GM19023 (cell line): ENCODE measurements around the gene SDHA.
"Not testable (repeated sequence)": the region's sequence is repeated elsewhere in the genome, so short reads cannot be mapped to it uniquely, and the experiment has no call there.

ENCODE experiments used
- ATAC-seq: cut with Tn5 transposase; IDR thresholded peaks from one replicate; pipeline ENCODE4 v1.9.1; 2021; ENCODE audit warnings: mild to moderate bottlenecking, moderate library complexity; ENCODE audit not compliant: unreplicated experiment

Gene SDHA

DNA sequence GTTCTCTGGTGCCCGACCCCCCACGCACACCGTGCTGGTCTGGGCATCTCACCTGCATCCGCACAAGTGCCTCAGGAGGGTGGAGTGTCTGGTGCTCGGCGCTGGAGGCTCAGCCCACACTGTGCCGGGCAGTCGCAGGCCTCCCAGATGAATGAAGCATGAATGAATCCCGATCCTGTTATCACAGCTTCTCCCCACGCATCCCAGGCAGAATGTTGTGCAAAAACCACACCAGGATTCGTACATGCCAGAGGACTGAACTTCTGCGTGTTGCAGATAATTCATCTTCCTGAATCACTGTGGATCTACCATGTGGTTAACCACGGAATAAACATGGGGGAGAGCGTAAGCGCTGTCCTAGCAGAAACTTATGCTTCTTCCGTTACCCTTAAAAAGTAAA lies 78.8 kb downstream of the SDHA start:
- ATAC-seq = not testable (repeated sequence)

DNA sequence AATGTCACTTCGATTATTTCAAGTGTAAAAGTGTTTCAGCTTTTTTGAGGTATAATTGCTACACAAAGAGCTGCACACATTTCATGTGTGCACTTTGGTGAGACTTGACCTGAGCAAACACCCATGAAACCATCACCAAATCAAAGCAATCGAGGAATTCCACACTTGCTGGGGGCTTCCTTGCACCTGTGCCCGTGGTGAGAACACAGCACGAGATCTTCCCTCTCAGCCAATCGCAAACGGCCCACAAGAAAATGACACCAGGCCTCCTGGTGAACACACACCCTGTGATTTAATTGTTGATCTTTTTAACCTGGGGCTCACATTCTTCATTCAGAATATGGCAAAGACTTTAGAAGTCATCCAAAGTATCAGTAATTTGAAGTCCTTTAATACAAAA lies 79.3 kb downstream of the SDHA start:
- ATAC-seq = not testable (repeated sequence)

DNA sequence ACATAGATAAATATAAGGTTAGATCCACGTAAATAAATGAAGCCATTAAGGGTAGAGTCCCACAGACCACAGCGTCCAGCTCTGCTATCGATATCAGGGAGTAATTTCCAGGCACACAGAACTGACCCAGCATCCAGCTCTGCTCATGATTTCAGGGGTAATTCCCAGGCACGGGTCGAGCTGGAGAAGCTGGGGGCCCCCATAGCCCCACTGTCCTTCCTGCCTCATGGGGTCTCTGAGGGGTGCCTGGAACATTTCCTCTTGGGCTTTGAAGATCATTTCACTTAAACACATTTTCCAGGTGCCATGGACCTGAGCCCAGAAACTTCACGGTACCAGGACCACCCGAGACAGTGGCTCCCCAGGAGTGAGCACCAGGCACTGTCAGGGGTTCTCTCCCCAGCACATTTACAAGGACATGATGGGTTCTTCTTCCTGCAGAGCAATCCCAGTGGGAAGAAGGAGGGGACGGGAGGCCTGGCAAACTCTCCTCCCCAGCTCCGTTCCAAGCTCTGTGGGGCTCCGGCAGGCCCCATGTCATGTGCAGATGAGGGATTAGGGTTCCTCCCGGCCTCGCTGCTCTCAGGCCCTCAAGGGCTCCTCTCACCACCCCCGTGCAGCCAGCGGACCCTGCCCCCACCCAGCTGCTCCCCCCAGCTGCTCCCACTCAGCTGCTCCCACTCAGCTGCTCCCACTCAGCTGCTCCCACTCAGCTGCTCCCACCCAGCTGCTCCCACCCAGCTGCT lies 80.0 kb downstream of the SDHA start:
- ATAC-seq = not testable (repeated sequence)

DNA sequence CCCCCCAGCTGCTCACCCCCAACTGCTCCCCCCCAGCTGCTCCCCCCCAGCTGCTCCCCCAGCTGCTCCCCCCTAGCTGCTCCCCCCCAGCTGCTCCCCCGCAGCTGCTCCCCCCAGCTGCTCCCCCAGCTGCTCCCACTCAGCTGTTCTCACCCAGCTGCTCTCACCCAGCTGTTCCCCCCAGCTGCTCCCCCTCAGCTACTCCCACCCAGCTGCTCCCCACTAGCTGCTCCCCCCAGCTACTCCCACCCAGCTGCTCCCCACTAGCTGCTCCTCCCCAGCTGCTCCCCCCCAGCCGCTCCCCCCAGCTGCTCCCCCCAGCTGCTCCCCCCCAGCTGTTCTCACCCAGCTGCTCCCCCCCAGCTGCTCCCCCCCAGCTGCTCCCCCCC lies 80.6 kb downstream of the SDHA start:
- ATAC-seq = no peak

- not testable (repeated sequence) for ATAC-seq
Measured at GRCh38 chr5:299921-300320, 81.8 kb downstream of the SDHA start.

GRCh38 chr5:300691-301435 lies 82.7 kb downstream of the SDHA start:
- not testable (repeated sequence) for ATAC-seq

- not testable (repeated sequence) for ATAC-seq
Measured at GRCh38 chr5:302416-302815, 84.3 kb downstream of the SDHA start.

DNA sequence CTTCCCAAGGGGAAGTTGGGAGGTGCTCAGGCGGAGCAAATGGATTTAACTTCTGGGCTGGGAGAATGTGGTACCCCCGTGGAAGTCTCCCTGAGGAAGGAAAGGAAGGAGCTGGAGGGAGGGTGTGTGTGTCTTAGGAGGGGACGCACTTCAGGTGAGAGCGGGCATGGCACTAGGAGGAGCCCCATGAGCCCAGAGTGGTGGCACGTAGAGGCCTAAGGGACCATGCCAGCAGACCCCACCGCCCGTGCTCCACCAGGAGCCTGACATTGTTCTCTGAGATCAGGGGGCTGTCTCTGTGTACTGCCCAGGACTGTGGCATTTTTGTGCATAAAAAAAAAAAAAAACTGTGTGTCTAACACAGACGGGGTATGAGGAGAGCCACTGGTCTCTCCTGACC lies 84.8 kb downstream of the SDHA start:
- no peak for ATAC-seq

DNA sequence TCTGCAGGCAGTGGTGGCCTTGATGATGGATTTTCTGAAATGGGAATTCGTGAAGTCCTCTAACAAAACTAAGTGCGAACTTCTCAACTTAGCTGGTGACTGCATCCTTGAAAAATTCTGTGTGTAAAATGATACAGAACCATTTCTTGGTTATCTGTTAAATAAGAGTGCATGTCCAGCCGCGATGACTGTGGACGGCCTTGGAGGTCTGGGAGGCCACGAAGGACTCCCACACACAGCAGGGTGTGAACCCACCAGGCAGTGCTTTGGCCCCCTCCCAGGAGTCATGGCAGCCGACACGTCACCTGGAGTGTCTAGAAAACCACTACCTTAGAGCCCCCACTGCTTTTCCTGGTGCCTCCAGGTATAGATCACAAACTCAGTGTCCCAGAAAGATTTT lies 85.6 kb downstream of the SDHA start:
- ATAC-seq = not testable (repeated sequence)

- no peak for ATAC-seq
Measured at GRCh38 chr5:305050-305449, 86.9 kb downstream of the SDHA start.

GRCh38 chr5:305459-305858 lies 87.3 kb downstream of the SDHA start:
- no peak for ATAC-seq

DNA sequence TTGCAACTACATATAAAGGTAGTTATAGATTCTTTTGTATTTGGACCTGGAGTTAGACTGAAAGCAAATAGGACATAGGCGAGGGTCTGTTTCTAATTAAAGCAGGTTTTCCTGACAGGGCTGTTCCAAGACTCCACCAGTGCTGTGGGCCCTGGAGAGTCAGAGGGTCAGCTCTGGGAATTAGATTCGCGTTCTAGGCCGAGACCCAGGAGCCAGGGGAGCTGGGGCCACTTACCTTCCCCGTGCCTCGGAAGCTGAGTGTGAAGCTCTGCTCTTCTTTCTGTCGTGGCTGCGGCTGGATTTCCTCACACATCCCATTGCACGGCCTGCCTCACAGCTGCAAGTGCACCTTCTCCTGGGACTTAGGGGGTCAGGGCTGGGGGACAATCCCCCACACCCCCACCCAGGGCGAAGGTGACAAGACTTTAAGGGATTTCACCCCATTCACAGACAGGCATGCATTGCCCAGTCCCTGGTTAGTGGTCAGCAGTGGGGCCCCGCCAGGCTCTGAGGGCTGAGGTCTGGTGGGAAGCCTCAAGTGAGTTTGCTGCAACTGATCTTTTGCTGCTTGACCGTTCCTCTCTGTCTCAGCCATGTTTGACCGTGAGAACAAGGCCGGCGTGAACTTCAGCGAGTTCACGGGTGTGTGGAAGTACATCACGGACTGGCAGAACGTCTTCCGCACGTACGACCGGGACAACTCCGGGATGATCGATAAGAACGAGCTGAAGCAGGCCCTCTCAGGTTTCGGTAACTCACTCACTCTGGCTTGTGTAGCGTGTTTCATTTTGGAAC lies 88.1 kb downstream of the SDHA start:
- no peak for ATAC-seq
